GM11168 (cell line): ENCODE measurements around the gene HOXD3.

ENCODE experiments used
- in situ Hi-C: fragments of 300-500 bp; cut with MboI; formaldehyde crosslinking; loops from one replicate; pipeline ENCODE4 v1.12.0; 2022; ENCODE audit warnings: low sequenced_read_pairs; ENCODE audit not compliant: unreplicated experiment

Gene HOXD3

GRCh38 chr2:176189681-176190641 lies 32.9 kb downstream of the HOXD3 start:
- in situ Hi-C loops, result no loop called here

- in situ Hi-C loops, result no loop called here
These were observed 35.2 kb downstream of the HOXD3 start for GRCh38 chr2:176192351-176192750.

GRCh38 chr2:176193048-176193447 lies 35.9 kb downstream of the HOXD3 start:
- in situ Hi-C loops, result no loop called here

- in situ Hi-C loops, result no loop called here
These were observed 42.8 kb downstream of the HOXD3 start for GRCh38 chr2:176199902-176200301.

- in situ Hi-C loops, result no loop called here
These were observed 43.9 kb downstream of the HOXD3 start for GRCh38 chr2:176200971-176201370.

- in situ Hi-C loops, result no loop called here
These were observed 45.4 kb downstream of the HOXD3 start for GRCh38 chr2:176202491-176202890.

- in situ Hi-C loops, result no loop called here
These were observed 48.0 kb downstream of the HOXD3 start for GRCh38 chr2:176205126-176205525.

- in situ Hi-C loops, result no loop called here
These were observed 49.0 kb downstream of the HOXD3 start for GRCh38 chr2:176206136-176206535.

GRCh38 chr2:176206682-176207081 lies 49.6 kb downstream of the HOXD3 start:
- in situ Hi-C loops, result no loop called here

GRCh38 chr2:176211110-176211509 lies 54.0 kb downstream of the HOXD3 start:
- in situ Hi-C loops, result no loop called here

GRCh38 chr2:176212276-176212675 lies 55.2 kb downstream of the HOXD3 start:
- in situ Hi-C loops, result no loop called here

GRCh38 chr2:176213406-176213805 lies 56.3 kb downstream of the HOXD3 start:
- in situ Hi-C loops, result no loop called here
